Panc1 (cell line): ENCODE data around the gene CFAP74. TPM values are rescaled to one million over a fixed set of nuclear protein-coding genes. Genes with fewer than 3 reads are reported as not detected.
"Not testable (repeated sequence)": the region's sequence is repeated elsewhere in the genome, so short reads cannot be mapped to it uniquely, and the experiment has no call there.

Experiments
- ATAC-seq: fragments of 200-7000 bp; cut with Tn5 transposase; 2 replicates; pipeline ENCODE4 v1.9.1; 2020; ENCODE audit warnings: mild to moderate bottlenecking, moderate library complexity
- BruUV-seq: library from RNA; stranded (reverse); fragments of 400-500 nt; replicated peaks from 2 replicates; lab custom pipeline; 2021; lab: Mats Ljungman, UMichigan
- CTCF ChIA-PET: fragments of 300-600 bp; sonication (Branson Sonifier 250); formaldehyde crosslinking; loops from one replicate; lab custom pipeline; 2022; ENCODE audit warnings: antibody characterized with exemption; lab: Charles Lee
- POLR2A ChIA-PET: fragments of 300-600 bp; sonication (Branson Sonifier 250); formaldehyde crosslinking; loops from one replicate; lab custom pipeline; 2022; ENCODE audit warnings: antibody characterized with exemption; lab: Charles Lee
- DNase-seq: peaks from one replicate; pipeline ENCODE4 v3.0.0-alpha.2; 2010; ENCODE audit warnings: low read depth, low spot score
- H3K27ac ChIP-seq: 2 replicates; pipeline ENCODE4 v1.5.1; 2011; ENCODE audit warnings: mild to moderate bottlenecking, low read length, inconsistent platforms
- H3K27me3 ChIP-seq: fragments of 200-500 bp; sonication (Bioruptor generic); 2 replicates; pipeline ENCODE4 v1.6.0; 2014; ENCODE audit warnings: low read length, inconsistent platforms; ENCODE audit not compliant: control insufficient read depth, insufficient read depth
- H3K36me3 ChIP-seq: fragments of 200-500 bp; sonication (Bioruptor generic); 2 replicates; pipeline ENCODE4 v1.5.1; 2014; ENCODE audit warnings: inconsistent platforms, mild to moderate bottlenecking, low read length, moderate library complexity; ENCODE audit not compliant: control insufficient read depth, insufficient read depth
- H3K4me1 ChIP-seq: 2 replicates; pipeline ENCODE4 v1.5.1; 2011; ENCODE audit warnings: inconsistent platforms, mild to moderate bottlenecking, low read length, moderate library complexity; ENCODE audit not compliant: control insufficient read depth, insufficient read depth
- H3K4me3 ChIP-seq, 2 experiments: 2 replicates each; pipeline ENCODE4 v1.5.1; 2011 to 2012; ENCODE audit warnings: low read depth in 2 of 2, low read length in 2 of 2, mild to moderate bottlenecking in 2 of 2, inconsistent platforms in 1 of 2, moderate library complexity in 1 of 2
- H3K9me3 ChIP-seq: fragments of 200-500 bp; sonication (Bioruptor generic); 2 replicates; pipeline ENCODE4 v1.5.1; 2014; ENCODE audit warnings: low read depth, mild to moderate bottlenecking, inconsistent platforms, low read length, moderate library complexity; ENCODE audit not compliant: control insufficient read depth, insufficient read depth
- POLR2AphosphoS5 ChIP-seq: IDR thresholded peaks from 2 replicates; pipeline ENCODE4 v1.6.1; 2012; ENCODE audit warnings: mild to moderate bottlenecking, low read depth, low read length, moderate library complexity
- SIN3A ChIP-seq: IDR thresholded peaks from 2 replicates; pipeline ENCODE4 v1.6.1; 2012; ENCODE audit warnings: low read depth, mild to moderate bottlenecking, low read length, moderate library complexity, borderline replicate concordance; ENCODE audit not compliant: insufficient read depth
- TCF7L2 ChIP-seq: IDR thresholded peaks from 2 replicates; pipeline ENCODE4 v1.6.1; 2011; ENCODE audit warnings: mild to moderate bottlenecking, low read depth, low read length, inconsistent platforms
- in situ Hi-C: cut with HindIII; loops from 2 replicates; pipeline ENCODE4 v1.10.0; 2016; ENCODE audit warnings: low sequenced_read_pairs, low pct_unique_long_range_greater_than_20kb
- intact Hi-C: fragments of 100-400 bp; cut with micrococcal nuclease; formaldehyde crosslinking; loops from one replicate; pipeline ENCODE4 v1.10.0; 2022; ENCODE audit not compliant: unreplicated experiment
- total RNA-seq: library from RNA; stranded (reverse); gene quantifications from one replicate; pipeline ENCODE4 v1.2.1, GENCODE V29; 2021; ENCODE audit not compliant: unreplicated experiment
- TF ChIP-seq, protein P1 (sequence below), 2 experiments: IDR thresholded peaks; 2 replicates each; pipeline ENCODE4 v1.6.1; 2011 to 2012; ENCODE audit warnings: low read depth in 2 of 2, control low read depth in 1 of 2, low read length in 1 of 2, mild to moderate bottlenecking in 1 of 2, moderate library complexity in 1 of 2; ENCODE audit not compliant: insufficient read depth in 1 of 2
- TF ChIP-seq, protein P2 (sequence below): fragments of 450-650 bp; IDR thresholded peaks from 2 replicates; pipeline ENCODE4 v1.5.1; 2017; ENCODE audit warnings: mild to moderate bottlenecking

CFAP74 gene
- total RNA-seq, 1 experiment from 2014 or later, result not detected

DNA sequence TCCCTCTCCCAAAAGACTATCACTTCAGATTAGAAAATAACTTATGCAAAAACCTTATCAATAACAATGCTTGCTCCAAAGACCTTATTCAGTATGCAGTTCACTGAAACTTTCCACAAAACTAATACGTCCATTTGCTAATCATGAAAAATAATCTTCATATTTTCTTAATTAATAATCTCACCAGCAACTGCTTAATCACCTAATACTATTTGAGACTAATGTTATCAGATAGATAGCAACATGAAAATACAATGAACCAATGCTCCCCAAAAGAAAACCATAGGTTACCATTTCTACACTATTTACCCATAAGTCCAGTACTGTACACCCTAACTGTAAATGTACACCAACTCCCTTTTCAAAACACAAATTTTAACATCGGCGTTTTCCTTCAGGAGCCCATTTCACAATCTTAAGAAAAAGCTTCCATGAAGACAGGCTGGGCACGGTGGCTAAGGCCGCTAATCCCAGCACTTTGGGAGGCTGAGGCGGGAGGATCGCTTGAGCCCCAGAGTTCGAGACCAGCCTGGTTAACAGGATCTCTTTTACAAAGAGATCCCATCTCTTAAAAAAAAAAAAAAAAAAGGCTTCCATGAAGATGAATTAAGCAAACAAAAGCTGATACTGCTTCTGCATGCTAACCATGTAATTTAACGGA, 114.4 kb downstream of the CFAP74 start:
- no peaks in the 10 kb centered on the region for H3K27me3 ChIP-seq
- TF ChIP-seq SIN3A (no peak), TCF7L2 (no peak), POLR2AphosphoS5 (no peak)
- TF ChIP-seq, protein P1, sequence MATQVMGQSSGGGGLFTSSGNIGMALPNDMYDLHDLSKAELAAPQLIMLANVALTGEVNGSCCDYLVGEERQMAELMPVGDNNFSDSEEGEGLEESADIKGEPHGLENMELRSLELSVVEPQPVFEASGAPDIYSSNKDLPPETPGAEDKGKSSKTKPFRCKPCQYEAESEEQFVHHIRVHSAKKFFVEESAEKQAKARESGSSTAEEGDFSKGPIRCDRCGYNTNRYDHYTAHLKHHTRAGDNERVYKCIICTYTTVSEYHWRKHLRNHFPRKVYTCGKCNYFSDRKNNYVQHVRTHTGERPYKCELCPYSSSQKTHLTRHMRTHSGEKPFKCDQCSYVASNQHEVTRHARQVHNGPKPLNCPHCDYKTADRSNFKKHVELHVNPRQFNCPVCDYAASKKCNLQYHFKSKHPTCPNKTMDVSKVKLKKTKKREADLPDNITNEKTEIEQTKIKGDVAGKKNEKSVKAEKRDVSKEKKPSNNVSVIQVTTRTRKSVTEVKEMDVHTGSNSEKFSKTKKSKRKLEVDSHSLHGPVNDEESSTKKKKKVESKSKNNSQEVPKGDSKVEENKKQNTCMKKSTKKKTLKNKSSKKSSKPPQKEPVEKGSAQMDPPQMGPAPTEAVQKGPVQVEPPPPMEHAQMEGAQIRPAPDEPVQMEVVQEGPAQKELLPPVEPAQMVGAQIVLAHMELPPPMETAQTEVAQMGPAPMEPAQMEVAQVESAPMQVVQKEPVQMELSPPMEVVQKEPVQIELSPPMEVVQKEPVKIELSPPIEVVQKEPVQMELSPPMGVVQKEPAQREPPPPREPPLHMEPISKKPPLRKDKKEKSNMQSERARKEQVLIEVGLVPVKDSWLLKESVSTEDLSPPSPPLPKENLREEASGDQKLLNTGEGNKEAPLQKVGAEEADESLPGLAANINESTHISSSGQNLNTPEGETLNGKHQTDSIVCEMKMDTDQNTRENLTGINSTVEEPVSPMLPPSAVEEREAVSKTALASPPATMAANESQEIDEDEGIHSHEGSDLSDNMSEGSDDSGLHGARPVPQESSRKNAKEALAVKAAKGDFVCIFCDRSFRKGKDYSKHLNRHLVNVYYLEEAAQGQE (IDR thresholded peaks at IDR 0.05; ENCODE audit: insufficient read depth in 1 of 2, low read depth in 2 of 2, low read length in 1 of 2), result no peak
- TF ChIP-seq, protein P2, sequence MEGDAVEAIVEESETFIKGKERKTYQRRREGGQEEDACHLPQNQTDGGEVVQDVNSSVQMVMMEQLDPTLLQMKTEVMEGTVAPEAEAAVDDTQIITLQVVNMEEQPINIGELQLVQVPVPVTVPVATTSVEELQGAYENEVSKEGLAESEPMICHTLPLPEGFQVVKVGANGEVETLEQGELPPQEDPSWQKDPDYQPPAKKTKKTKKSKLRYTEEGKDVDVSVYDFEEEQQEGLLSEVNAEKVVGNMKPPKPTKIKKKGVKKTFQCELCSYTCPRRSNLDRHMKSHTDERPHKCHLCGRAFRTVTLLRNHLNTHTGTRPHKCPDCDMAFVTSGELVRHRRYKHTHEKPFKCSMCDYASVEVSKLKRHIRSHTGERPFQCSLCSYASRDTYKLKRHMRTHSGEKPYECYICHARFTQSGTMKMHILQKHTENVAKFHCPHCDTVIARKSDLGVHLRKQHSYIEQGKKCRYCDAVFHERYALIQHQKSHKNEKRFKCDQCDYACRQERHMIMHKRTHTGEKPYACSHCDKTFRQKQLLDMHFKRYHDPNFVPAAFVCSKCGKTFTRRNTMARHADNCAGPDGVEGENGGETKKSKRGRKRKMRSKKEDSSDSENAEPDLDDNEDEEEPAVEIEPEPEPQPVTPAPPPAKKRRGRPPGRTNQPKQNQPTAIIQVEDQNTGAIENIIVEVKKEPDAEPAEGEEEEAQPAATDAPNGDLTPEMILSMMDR, result no peak
- peaks cover 4% of the 10 kb centered on the region; the same call in 1 of the 2 replicates for H3K36me3 ChIP-seq
- intact Hi-C loops, result no loop called here
- in situ Hi-C loops, result loop anchor here (5.0 kb wide), 1 partner anchor 67 kb away; no protein-coding TSS in a partner anchor
- peaks cover 43% of the 10 kb centered on the region for H3K4me1 ChIP-seq
- no peaks in the 10 kb centered on the region for H3K9me3 ChIP-seq
- ATAC-seq (no peak), DNase-seq (no peak)
- ChIA-PET CTCF (no interaction called here), POLR2A (no interaction called here)
- H3K4me3 ChIP-seq, result peak overlapping the region; percentile 62 to 80
- TSS peak; percentile 77 for BruUV-seq
- peak overlapping the region; percentile 91 for H3K27ac ChIP-seq

DNA sequence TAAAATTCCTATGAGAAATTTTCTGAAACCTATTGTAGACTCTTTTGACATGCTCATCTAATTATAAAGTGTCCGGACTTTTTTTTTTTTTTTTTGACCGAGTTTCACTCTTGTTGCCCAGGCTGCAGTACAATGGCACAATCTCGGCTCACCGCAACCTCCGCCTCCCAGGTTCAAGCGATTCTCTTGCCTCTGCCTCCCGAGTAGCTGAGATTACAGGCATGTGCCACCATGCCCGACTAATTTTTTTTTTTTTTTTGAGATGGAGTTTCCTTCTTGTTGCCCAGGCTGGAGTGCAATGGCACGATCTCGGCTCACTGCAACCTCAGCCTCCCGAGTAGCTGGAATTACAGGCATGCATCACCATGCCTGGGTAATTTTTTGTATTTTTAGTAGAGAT, 119.7 kb downstream of the CFAP74 start:
- H3K4me3 ChIP-seq, CTCF ChIA-PET, POLR2A ChIA-PET, H3K9me3 ChIP-seq, BruUV-seq, ATAC-seq, H3K36me3 ChIP-seq, H3K27ac ChIP-seq, in situ Hi-C loops, H3K27me3 ChIP-seq, intact Hi-C loops, DNase-seq: not testable (repeated sequence)
- H3K4me1 ChIP-seq, result peaks cover 34% of the 10 kb centered on the region
